ENCODE results near the gene FRMD3.

DNA sequence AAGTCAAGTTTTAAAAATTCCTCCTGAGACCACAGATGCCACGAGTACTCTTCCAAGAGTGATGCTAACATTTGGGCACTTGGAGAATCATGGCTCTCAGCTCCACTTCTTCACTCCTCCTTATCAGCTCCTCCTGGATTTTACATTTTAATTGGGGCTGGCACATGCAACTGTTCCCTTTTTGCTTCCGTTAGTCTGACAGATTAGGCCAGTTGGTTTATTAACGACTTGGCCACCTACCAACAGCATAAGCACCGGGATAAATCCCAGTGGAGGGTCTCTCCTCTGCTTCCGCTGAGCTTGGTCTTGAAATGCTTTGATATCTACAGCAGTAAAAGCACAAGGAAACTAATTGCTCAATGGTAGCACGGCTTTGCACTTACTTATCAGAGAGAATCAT lies 340.6 kb downstream of the FRMD3 start:
- TF ChIP-seq, protein P1, sequence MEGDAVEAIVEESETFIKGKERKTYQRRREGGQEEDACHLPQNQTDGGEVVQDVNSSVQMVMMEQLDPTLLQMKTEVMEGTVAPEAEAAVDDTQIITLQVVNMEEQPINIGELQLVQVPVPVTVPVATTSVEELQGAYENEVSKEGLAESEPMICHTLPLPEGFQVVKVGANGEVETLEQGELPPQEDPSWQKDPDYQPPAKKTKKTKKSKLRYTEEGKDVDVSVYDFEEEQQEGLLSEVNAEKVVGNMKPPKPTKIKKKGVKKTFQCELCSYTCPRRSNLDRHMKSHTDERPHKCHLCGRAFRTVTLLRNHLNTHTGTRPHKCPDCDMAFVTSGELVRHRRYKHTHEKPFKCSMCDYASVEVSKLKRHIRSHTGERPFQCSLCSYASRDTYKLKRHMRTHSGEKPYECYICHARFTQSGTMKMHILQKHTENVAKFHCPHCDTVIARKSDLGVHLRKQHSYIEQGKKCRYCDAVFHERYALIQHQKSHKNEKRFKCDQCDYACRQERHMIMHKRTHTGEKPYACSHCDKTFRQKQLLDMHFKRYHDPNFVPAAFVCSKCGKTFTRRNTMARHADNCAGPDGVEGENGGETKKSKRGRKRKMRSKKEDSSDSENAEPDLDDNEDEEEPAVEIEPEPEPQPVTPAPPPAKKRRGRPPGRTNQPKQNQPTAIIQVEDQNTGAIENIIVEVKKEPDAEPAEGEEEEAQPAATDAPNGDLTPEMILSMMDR (IDR thresholded peaks at IDR 0.05), result no peak
- TF ChIP-seq EP300 (IDR thresholded peaks at IDR 0.05), result no peak
